GM12878 (cell line): ENCODE data around the gene ZNF615. TPM values are rescaled to one million over a fixed set of nuclear protein-coding genes. Genes with fewer than 3 reads are reported as not detected.

Experiments used
- ATF7 ChIP-seq: fragments of 450-650 bp; IDR thresholded peaks from 2 replicates; pipeline ENCODE4 v1.6.1; 2016; ENCODE audit warnings: low read depth, mild to moderate bottlenecking
- CBFB ChIP-seq: IDR thresholded peaks from 2 replicates; pipeline ENCODE4 v1.6.1; 2016; ENCODE audit warnings: antibody characterized with exemption, low read depth
- CHD2 ChIP-seq: IDR thresholded peaks from 2 replicates; pipeline ENCODE4 v1.6.1; 2011; ENCODE audit warnings: low read depth, low read length, improper control_type of control experiment, borderline replicate concordance
- FOXK2 ChIP-seq: fragments of 450-650 bp; IDR thresholded peaks from 2 replicates; pipeline ENCODE4 v1.6.1; 2017; ENCODE audit warnings: mild to moderate bottlenecking, moderate library complexity
- HDGF ChIP-seq: fragments of 450-650 bp; IDR thresholded peaks from 2 replicates; pipeline ENCODE4 v1.6.1; 2016; ENCODE audit warnings: antibody characterized with exemption
- MEF2A ChIP-seq: IDR thresholded peaks from 2 replicates; pipeline ENCODE4 v1.6.1; 2011; ENCODE audit warnings: low read depth, mild to moderate bottlenecking, low read length, moderate library complexity; ENCODE audit not compliant: insufficient read depth
- MXI1 ChIP-seq: fragments of 150-350 bp; IDR thresholded peaks from 2 replicates; pipeline ENCODE4 v1.6.1; 2011; ENCODE audit warnings: low read depth, mild to moderate bottlenecking, inconsistent platforms, low read length, improper control_type of control experiment
- NR2C1 ChIP-seq: fragments of 450-650 bp; IDR thresholded peaks from 2 replicates; pipeline ENCODE4 v1.6.1; 2017; ENCODE audit warnings: antibody characterized with exemption, mild to moderate bottlenecking, moderate library complexity
- NR2C2 ChIP-seq: IDR thresholded peaks from 2 replicates; pipeline ENCODE4 v1.6.1; 2011; ENCODE audit warnings: borderline replicate concordance, low read depth; ENCODE audit not compliant: control insufficient read depth, insufficient read length
- POLR2A ChIP-seq: IDR thresholded peaks from 2 replicates; pipeline ENCODE4 v1.6.1; 2011; ENCODE audit warnings: low read depth, mild to moderate bottlenecking, low read length
- POU2F2 ChIP-seq: IDR thresholded peaks from 3 replicates; pipeline ENCODE4 v1.6.1; 2011; ENCODE audit warnings: low read depth, mild to moderate bottlenecking, low read length, borderline replicate concordance
- RUNX3 ChIP-seq: IDR thresholded peaks from 2 replicates; pipeline ENCODE4 v1.6.1; 2012; ENCODE audit warnings: low read length, inconsistent platforms
- YY1 ChIP-seq: IDR thresholded peaks from 2 replicates; pipeline ENCODE4 v1.6.1; 2011; ENCODE audit warnings: low read depth, mild to moderate bottlenecking, low read length
- polyA plus RNA-seq, 11 experiments: library from polyadenylated mRNA; depleted of rRNA in 4 of 11; unstranded in 6 of 11; stranded (reverse) in 5 of 11; fragments of >200 nt; fragmentation: Nextera tagmentation in 4 of 11; fragmentation: Illumina TruSeq in 1 of 11; extraction: Ambion mirVana in 4 of 11; extraction: Trizol in 1 of 11; gene quantifications; 1 replicate in 1 of 11; 2 replicates in 10 of 11; pipeline versions ENCODE4 v1.2.1 to v1.2.3, GENCODE V29; 2011 to 2016; ENCODE audit warnings: inconsistent platforms in 2 of 11, missing spikeins in 2 of 11, low read depth in 1 of 11
- total RNA-seq, 4 experiments: library from RNA; depleted of rRNA in 3 of 4; stranded (reverse); fragments of >200 nt in 3 of 4; fragmentation: Illumina TruSeq in 1 of 4; extraction: Trizol in 1 of 4; gene quantifications; 2 replicates each; pipeline versions ENCODE4 v1.2.1 to v1.2.3, GENCODE V29; 2013 to 2021
- TF ChIP-seq, protein P1 (sequence below): IDR thresholded peaks from 2 replicates; pipeline ENCODE4 v1.6.1; 2012; ENCODE audit warnings: low read depth, low read length, improper control_type of control experiment
- TF ChIP-seq, protein P2 (sequence below): fragments of 450-650 bp; IDR thresholded peaks from 2 replicates; pipeline ENCODE4 v1.6.1; 2017; ENCODE audit warnings: mild to moderate bottlenecking, moderate library complexity
- TF ChIP-seq, protein P3 (sequence below): fragments of 450-650 bp; IDR thresholded peaks from 2 replicates; pipeline ENCODE4 v1.6.1; 2016; ENCODE audit warnings: mild to moderate bottlenecking, moderate library complexity, borderline replicate concordance
- TF ChIP-seq, protein P4 (sequence below): IDR thresholded peaks from 2 replicates; pipeline ENCODE4 v1.6.1; 2012; ENCODE audit warnings: low read depth, low read length, improper control_type of control experiment
- TF ChIP-seq, protein P5 (sequence below): IDR thresholded peaks from 2 replicates; pipeline ENCODE4 v1.6.1; 2011; ENCODE audit warnings: low read depth, mild to moderate bottlenecking, low read length, moderate library complexity, borderline replicate concordance; ENCODE audit errors: extremely low read depth

Gene ZNF615
- total and polyA plus RNA-seq, 10 of the 15 experiments (the other 5 are each of a cell fraction or from before 2014, with no cell fraction given), result 1.7 to 7.2 (median 4.2) TPM

DNA sequence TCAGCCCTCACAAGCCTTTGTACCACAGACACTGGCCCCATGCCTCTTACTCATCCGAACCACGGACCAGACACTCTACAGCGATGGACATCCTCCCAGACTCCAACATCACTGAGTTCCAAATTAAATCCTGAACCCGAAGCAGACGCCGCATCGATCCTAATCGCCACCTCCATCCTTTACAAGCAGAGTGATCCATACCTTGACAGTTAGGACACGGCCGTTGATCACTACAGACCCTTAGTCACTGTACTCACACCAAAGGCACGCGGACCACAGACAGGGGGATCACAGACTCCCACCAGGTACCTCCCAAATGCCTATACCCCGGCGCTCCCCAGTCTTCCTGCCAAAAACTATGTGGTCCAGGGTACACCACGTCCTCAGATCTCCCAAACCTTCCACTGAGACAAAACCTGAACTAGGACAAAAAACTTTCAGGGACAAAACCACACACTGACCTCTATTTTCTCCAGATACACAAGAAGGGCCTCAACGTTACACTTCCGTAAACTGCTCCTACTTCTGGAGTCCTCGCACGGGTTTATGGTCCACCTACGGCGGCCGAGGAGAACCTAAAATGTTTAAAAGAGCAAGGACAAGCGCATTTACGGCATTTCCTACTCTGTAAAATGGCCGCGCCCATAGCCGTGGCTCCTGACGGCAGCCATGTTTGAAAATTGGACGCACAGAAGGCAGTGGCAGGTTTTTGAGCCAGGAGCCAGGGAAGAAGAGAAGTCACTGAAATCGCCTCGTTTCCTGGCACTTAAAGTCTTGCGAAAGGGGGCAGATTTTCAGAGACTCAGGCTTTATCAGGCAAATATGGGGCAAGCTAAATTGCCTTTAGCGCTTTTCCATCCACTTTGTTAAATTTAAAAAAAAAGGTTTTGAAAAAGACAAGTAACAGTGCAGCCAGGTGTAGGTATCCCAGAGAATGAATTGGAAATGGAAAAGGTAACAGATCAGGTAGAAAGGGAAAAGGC, 21.4 kb downstream of the ZNF615 start, which contains the start of gene ZNF350 (continued):
- no peak for TF ChIP-seq NR2C2
- TF ChIP-seq, protein P1, sequence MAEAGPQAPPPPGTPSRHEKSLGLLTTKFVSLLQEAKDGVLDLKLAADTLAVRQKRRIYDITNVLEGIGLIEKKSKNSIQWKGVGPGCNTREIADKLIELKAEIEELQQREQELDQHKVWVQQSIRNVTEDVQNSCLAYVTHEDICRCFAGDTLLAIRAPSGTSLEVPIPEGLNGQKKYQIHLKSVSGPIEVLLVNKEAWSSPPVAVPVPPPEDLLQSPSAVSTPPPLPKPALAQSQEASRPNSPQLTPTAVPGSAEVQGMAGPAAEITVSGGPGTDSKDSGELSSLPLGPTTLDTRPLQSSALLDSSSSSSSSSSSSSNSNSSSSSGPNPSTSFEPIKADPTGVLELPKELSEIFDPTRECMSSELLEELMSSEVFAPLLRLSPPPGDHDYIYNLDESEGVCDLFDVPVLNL, result no peak
- peak; percentile 76; the same call in 1 of the 2 replicates for TF ChIP-seq MXI1
- peak; percentile 65 for TF ChIP-seq CHD2
- peak; percentile 92 for TF ChIP-seq RUNX3
- peak; percentile 67 for TF ChIP-seq POLR2A
- TF ChIP-seq, protein P2, sequence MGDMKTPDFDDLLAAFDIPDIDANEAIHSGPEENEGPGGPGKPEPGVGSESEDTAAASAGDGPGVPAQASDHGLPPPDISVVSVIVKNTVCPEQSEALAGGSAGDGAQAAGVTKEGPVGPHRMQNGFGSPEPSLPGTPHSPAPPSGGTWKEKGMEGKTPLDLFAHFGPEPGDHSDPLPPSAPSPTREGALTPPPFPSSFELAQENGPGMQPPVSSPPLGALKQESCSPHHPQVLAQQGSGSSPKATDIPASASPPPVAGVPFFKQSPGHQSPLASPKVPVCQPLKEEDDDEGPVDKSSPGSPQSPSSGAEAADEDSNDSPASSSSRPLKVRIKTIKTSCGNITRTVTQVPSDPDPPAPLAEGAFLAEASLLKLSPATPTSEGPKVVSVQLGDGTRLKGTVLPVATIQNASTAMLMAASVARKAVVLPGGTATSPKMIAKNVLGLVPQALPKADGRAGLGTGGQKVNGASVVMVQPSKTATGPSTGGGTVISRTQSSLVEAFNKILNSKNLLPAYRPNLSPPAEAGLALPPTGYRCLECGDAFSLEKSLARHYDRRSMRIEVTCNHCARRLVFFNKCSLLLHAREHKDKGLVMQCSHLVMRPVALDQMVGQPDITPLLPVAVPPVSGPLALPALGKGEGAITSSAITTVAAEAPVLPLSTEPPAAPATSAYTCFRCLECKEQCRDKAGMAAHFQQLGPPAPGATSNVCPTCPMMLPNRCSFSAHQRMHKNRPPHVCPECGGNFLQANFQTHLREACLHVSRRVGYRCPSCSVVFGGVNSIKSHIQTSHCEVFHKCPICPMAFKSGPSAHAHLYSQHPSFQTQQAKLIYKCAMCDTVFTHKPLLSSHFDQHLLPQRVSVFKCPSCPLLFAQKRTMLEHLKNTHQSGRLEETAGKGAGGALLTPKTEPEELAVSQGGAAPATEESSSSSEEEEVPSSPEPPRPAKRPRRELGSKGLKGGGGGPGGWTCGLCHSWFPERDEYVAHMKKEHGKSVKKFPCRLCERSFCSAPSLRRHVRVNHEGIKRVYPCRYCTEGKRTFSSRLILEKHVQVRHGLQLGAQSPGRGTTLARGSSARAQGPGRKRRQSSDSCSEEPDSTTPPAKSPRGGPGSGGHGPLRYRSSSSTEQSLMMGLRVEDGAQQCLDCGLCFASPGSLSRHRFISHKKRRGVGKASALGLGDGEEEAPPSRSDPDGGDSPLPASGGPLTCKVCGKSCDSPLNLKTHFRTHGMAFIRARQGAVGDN, result no peak
- peak; percentile 92 for TF ChIP-seq CBFB
- TF ChIP-seq POU2F2, result peak; percentile 37; the same call in 1 of the 3 replicates
- TF ChIP-seq FOXK2, result peak; percentile 81
- TF ChIP-seq HDGF, result peak; percentile 28; the same call in 1 of the 2 replicates
- TF ChIP-seq MEF2A, result 0 out of 2 replicates have a peak, but pooled peaks have one; percentile 36
- TF ChIP-seq, protein P3, sequence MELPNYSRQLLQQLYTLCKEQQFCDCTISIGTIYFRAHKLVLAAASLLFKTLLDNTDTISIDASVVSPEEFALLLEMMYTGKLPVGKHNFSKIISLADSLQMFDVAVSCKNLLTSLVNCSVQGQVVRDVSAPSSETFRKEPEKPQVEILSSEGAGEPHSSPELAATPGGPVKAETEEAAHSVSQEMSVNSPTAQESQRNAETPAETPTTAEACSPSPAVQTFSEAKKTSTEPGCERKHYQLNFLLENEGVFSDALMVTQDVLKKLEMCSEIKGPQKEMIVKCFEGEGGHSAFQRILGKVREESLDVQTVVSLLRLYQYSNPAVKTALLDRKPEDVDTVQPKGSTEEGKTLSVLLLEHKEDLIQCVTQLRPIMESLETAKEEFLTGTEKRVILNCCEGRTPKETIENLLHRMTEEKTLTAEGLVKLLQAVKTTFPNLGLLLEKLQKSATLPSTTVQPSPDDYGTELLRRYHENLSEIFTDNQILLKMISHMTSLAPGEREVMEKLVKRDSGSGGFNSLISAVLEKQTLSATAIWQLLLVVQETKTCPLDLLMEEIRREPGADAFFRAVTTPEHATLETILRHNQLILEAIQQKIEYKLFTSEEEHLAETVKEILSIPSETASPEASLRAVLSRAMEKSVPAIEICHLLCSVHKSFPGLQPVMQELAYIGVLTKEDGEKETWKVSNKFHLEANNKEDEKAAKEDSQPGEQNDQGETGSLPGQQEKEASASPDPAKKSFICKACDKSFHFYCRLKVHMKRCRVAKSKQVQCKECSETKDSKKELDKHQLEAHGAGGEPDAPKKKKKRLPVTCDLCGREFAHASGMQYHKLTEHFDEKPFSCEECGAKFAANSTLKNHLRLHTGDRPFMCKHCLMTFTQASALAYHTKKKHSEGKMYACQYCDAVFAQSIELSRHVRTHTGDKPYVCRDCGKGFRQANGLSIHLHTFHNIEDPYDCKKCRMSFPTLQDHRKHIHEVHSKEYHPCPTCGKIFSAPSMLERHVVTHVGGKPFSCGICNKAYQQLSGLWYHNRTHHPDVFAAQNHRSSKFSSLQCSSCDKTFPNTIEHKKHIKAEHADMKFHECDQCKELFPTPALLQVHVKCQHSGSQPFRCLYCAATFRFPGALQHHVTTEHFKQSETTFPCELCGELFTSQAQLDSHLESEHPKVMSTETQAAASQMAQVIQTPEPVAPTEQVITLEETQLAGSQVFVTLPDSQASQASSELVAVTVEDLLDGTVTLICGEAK, result no peak; the same call in 1 of the 2 replicates
- TF ChIP-seq, protein P4, sequence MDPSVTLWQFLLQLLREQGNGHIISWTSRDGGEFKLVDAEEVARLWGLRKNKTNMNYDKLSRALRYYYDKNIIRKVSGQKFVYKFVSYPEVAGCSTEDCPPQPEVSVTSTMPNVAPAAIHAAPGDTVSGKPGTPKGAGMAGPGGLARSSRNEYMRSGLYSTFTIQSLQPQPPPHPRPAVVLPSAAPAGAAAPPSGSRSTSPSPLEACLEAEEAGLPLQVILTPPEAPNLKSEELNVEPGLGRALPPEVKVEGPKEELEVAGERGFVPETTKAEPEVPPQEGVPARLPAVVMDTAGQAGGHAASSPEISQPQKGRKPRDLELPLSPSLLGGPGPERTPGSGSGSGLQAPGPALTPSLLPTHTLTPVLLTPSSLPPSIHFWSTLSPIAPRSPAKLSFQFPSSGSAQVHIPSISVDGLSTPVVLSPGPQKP, result peak; percentile 63; the same call in 1 of the 2 replicates
- TF ChIP-seq, protein P5, sequence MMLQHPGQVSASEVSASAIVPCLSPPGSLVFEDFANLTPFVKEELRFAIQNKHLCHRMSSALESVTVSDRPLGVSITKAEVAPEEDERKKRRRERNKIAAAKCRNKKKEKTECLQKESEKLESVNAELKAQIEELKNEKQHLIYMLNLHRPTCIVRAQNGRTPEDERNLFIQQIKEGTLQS, result peak; percentile 45; the same call in 1 of the 2 replicates
- peak; percentile 29; the same call in 1 of the 2 replicates for TF ChIP-seq ATF7
- TF ChIP-seq YY1, result peak; percentile 100
- TF ChIP-seq NR2C1, result peak; percentile 93
